WERI-Rb-1 (cell line): ENCODE results near the gene PAX7.

Source experiments
- DNase-seq: peaks from one replicate; pipeline ENCODE4 v3.0.0-alpha.2; 2020
- H3K27ac ChIP-seq: fragments of 250-450 bp; sonication (Bioruptor Pico); 2 replicates; pipeline ENCODE4 v1.5.1; 2020; ENCODE audit warnings: mild to moderate bottlenecking, moderate library complexity
- H3K27me3 ChIP-seq: fragments of 250-450 bp; sonication (Bioruptor Pico); 2 replicates; pipeline ENCODE4 v1.5.1; 2021; ENCODE audit warnings: mild to moderate bottlenecking, low read depth, moderate library complexity; ENCODE audit not compliant: insufficient read depth, severe bottlenecking
- H3K36me3 ChIP-seq: fragments of 250-450 bp; sonication (Bioruptor Pico); 2 replicates; pipeline ENCODE4 v1.5.1; 2020; ENCODE audit warnings: mild to moderate bottlenecking, moderate library complexity
- H3K4me3 ChIP-seq: 2 replicates; pipeline ENCODE4 v1.5.1; 2011; ENCODE audit warnings: low read depth, mild to moderate bottlenecking, control low read depth, low read length
- H3K9me3 ChIP-seq: fragments of 250-450 bp; sonication (Bioruptor Pico); 2 replicates; pipeline ENCODE4 v1.5.1; 2021; ENCODE audit warnings: mild to moderate bottlenecking, moderate library complexity; ENCODE audit not compliant: severe bottlenecking
- CTCF ChIP-seq: IDR thresholded peaks from 2 replicates; pipeline ENCODE4 v1.5.1; 2011; ENCODE audit warnings: low read depth, mild to moderate bottlenecking, control low read depth, inconsistent platforms, low read length

The PAX7 gene

GRCh38 chr1:18668046-18668445 is 37.4 kb downstream of the PAX7 start:
- no peak for TF ChIP-seq CTCF
- no peak for DNase-seq
- H3K36me3 ChIP-seq = no peaks in the 10 kb centered on the region
- H3K27ac ChIP-seq = no peak overlapping the region
- no peaks in the 10 kb centered on the region for H3K9me3 ChIP-seq
- H3K4me3 ChIP-seq = no peak overlapping the region
- H3K27me3 ChIP-seq = no peaks in the 10 kb centered on the region

GRCh38 chr1:18668750-18669404 is 38.2 kb downstream of the PAX7 start:
- Histone ChIP-seq H3K4me3 (no peak overlapping the region), H3K9me3 (no peaks in the 10 kb centered on the region), H3K36me3 (no peaks in the 10 kb centered on the region), H3K27me3 (no peaks in the 10 kb centered on the region), H3K27ac (no peak overlapping the region; the same call in 1 of the 2 replicates)
- no peak for TF ChIP-seq CTCF
- DNase-seq = peak; percentile 56

- no peak for DNase-seq
- Histone ChIP-seq H3K27ac (no peak overlapping the region), H3K27me3 (no peaks in the 10 kb centered on the region), H3K4me3 (no peak overlapping the region), H3K9me3 (no peaks in the 10 kb centered on the region), H3K36me3 (no peaks in the 10 kb centered on the region)
- no peak for TF ChIP-seq CTCF
Measured at GRCh38 chr1:18670121-18670867, 39.6 kb downstream of the PAX7 start.

- H3K9me3 ChIP-seq = no peaks in the 10 kb centered on the region
- H3K27ac ChIP-seq = no peak overlapping the region
- H3K4me3 ChIP-seq = no peak overlapping the region
- TF ChIP-seq CTCF = no peak
- H3K36me3 ChIP-seq = no peaks in the 10 kb centered on the region
- DNase-seq = no peak
- H3K27me3 ChIP-seq = no peaks in the 10 kb centered on the region
Measured at GRCh38 chr1:18670868-18671225, 40.2 kb downstream of the PAX7 start.

- Histone ChIP-seq H3K27me3 (no peaks in the 10 kb centered on the region), H3K36me3 (no peaks in the 10 kb centered on the region)
- DNase-seq = no peak
Measured at GRCh38 chr1:18673976-18674375, 43.3 kb downstream of the PAX7 start.

More at GRCh38 chr1:18673976-18674375, 43.3 kb downstream of the PAX7 start:
- 0 out of 2 replicates have a peak, but pooled peaks have one; percentile 6 for TF ChIP-seq CTCF
- Histone ChIP-seq H3K4me3 (no peak overlapping the region), H3K27ac (no peak overlapping the region), H3K9me3 (no peaks in the 10 kb centered on the region)
